NCI-H1694 treated with DMSO at 0.1 percent for 48 hours (cell line): ENCODE measurements around the gene C1orf105.
"Not testable (repeated sequence)": the region's sequence is repeated elsewhere in the genome, so short reads cannot be mapped to it uniquely, and the experiment has no call there.

ENCODE experiments used
- DNase-seq: peaks from one replicate; lab custom pipeline; 2025; lab: John Stamatoyannopoulos, UW

Gene C1orf105

DNA sequence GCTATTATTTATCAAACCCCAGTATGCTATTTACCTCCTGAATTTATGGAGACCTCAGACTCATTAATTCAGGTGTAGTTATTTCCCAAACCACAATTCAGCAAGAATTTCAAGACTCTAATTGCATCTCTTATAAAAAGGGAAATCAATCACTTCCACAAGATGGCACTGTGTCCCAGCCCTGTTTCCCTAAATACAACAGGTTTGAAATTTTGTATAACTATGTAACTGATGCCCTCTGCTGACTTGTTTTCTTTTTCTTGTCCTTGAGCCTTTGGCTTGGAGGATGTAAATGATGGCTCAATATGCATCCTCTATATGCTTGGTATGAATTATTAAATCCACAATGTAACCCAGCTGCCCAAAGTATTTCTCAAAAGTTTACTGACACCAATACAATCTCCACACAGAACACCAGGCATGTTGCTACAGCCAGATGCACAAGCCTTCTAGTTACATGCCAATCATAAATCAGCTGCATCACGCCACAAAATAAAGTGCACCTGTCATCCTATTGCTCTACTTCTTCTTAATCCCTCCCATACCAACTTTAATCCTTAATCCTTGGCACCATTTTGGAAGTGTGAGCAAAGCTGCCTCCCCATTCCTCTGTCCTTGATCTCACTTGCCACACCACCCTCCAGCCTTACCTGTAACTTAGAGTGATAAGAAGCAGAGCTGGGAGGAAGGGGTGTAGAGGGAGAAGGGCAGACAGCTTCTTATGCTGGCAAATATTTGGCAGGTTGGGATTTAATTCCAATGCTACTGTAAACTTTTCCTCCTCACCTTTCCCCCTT, 9.0 kb downstream of the C1orf105 start:
- DNase-seq, result peak; percentile 63

DNA sequence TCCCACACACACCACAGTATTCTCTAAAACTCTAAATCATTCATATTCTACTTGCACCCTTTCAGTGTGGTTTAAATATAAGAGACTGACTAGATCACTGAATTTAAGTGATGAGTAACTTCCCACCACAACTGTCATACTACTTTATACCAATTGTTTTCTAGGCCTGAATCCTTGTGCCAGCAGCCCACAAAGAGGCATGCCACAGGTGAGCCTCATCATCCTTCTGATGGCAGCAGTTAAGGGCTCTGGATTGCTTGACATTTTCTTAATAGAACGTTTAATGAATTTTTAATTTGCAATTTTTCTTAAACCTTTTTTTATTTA, 9.6 kb downstream of the C1orf105 start:
- DNase-seq, result no peak

DNA sequence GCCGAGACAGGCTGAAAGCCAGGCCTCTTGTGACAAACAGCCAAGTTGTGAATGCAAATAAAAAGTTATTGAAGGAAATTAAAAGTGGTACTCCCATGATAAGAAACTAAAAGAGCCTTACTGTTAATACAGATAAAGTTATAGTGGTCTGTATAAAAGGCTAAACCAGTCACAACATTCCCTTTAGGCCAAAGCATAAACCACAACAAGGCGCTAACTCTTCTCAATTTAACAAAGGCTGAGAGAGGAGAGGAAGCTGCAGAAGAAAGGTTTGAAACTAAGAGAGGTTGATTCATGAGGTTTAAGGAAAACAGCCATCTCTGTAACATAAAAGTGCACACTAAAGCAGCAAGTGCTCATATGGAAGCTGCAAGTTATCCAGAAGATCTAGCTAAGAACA, 10.7 kb downstream of the C1orf105 start:
- no peak for DNase-seq

- no peak for DNase-seq
Measured at GRCh38 chr1:172431721-172432192, 11.3 kb downstream of the C1orf105 start.

DNA sequence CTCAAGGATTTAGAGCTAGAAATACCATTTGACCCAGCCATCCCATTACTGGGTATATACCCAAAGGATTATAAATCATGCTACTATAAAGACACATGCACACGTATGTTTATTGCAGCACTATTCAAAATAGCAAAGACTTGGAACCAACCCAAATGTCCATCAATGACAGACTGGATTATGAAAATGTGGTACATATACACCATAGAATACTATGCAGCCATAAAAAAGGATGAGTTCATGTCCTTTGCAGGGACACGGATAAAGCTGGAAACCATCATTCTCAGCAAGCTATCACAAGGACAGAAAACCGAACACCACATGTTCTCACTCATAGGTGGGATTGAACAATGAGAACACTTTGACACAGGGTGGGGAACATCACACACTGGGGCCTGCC, 16.7 kb downstream of the C1orf105 start:
- not testable (repeated sequence) for DNase-seq

DNA sequence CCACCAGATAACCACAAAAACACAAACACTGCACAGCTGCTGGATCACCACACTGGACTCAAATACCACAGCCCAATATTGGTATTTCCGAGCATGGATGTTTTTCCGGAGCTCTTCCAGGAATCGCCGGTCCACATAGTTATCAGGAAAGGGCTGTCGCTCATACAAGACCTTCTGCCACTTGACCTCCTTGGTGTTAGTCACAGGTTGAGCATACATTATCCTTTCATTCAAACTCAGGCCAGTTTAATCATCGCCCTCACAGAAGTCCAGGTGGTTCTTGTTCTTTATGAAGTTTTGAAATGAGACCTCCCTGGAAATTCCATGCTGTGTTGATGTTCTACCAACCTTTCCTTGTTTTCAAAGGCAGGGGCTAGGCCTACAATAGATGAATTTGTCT, 21.9 kb downstream of the C1orf105 start:
- no peak for DNase-seq

GRCh38 chr1:172442843-172443565, 22.5 kb downstream of the C1orf105 start:
- no peak for DNase-seq

DNA sequence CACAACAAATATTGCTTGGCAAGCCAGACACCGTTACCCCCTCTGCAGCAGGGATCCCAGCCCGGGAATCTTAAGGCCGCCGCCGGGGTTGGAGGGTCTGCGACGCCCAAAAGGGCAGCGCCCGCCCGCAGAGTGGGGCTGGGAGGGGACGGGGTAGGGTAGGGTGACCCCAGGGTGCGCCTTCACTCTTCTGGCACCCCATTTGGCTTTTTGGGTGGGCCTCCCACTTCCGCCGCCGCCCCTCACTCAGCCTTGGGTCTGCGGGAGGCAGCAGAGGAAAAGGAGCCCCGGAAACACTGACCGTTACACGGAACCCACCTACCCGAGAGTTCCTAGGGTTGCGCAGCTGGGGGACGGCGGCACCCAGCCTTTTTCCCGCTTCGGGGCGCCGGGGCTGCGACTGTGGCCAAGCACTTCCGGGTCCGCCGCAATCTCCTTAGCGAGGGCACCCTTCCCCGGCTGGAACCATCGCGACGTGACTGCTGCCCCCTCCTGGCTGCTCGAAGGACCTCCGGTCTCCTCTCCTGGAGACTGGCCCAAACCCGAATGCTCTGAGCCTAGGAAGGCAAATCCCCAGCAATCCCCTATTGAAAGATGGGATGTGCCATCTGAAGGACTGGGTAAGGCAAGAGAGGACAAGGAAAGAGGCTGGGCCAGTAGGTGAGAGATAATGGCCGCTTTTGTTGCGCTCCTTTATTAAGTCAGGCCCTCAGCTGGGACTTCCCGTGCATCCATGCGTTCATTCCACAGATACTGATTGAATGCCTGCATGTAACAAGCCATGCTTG, 23.4 kb downstream of the C1orf105 start, which contains the start of gene PIGC:
TSS of gene PIGC (minus strand) at position 404 of the 788 bp plus-strand sequence. CDS start 1,447 bp downstream, outside the sequence.
- peak; percentile 78 for DNase-seq

DNA sequence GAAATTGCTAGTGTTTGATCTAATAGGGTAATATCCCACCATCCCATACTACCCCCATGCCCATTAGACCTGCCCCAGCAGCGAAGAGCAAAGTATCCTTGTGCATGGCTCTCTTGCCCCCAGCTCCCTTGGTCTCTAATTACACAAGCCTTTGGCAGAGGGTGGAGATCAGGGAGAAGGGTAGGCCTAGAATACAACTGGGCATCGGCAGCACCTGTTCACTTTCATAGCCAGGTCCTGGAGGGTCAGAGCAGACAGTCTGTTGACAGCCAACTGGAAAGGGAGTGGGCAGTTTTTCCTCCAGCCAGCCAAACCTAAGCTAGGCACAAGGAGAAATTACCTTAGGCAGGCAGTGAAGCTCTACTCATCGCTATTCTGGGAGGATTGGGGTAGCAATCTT, 26.1 kb downstream of the C1orf105 start:
- no peak for DNase-seq

GRCh38 chr1:172447641-172448040, 27.2 kb downstream of the C1orf105 start:
- DNase-seq, result no peak

GRCh38 chr1:172448995-172449584, 28.6 kb downstream of the C1orf105 start:
- no peak for DNase-seq

- peak; percentile 13 for DNase-seq
Measured at GRCh38 chr1:172449585-172450523, 29.4 kb downstream of the C1orf105 start.

GRCh38 chr1:172450524-172450885, 30.0 kb downstream of the C1orf105 start:
- DNase-seq, result no peak

GRCh38 chr1:172451002-172451443, 30.5 kb downstream of the C1orf105 start:
- DNase-seq, result no peak

GRCh38 chr1:172452536-172453152, 32.2 kb downstream of the C1orf105 start:
- no peak for DNase-seq

DNA sequence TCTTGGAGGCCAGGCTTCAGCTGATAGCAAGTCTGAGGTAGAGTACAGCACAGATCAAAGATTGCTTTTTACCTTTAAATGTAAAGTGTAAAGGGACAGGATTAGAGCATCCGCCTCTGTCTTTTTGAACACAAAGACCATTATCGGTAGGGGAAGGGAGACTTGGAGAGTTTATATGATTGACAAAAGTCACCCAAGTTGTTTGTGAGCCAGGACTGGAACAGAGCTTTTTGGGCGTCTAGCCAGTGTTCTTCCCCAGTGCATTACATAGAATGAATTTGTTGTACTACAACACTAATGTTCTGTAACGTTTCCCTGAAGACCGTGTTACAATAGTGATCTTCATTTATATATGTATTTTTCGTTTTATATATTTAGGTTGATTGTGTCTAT, 32.7 kb downstream of the C1orf105 start:
- no peak for DNase-seq

DNA sequence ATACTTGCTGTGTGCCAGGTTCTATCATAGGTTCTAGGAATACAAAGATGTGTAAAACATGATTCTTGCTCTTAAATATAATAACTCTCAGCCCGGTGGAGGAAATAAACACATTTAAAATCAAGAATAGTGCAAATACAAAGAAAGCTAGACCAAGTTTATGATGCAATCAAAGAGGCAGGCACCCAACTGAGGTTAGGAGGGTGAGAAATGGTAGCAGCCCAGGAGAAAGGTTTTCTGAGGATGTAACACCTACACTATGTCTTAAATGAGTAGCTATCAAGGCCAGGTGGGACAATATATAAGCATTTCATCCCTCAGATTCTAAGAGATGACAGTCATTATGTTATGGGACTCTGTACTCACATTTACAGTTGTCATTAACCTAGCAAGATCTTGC, 33.1 kb downstream of the C1orf105 start:
- no peak for DNase-seq

- no peak for DNase-seq
Measured at GRCh38 chr1:172455451-172455850, 35.0 kb downstream of the C1orf105 start.

- no peak for DNase-seq
Measured at GRCh38 chr1:172456344-172456769, 35.9 kb downstream of the C1orf105 start.

- DNase-seq, result no peak
Measured at GRCh38 chr1:172457479-172458130, 37.1 kb downstream of the C1orf105 start.
